Fibroblast of lung (primary cell): ENCODE results near the gene RNPEP.

Experiments
- CTCF ChIP-seq, 2 donors: IDR thresholded peaks in 1 of 2; conservative IDR thresholded peaks in 1 of 2; 1 replicate in 1 of 2; 2 replicates in 1 of 2; pipeline ENCODE4 v1.5.1; 2011 to 2012; ENCODE audit warnings: low read length in 2 of 2, control low read depth in 1 of 2, inconsistent platforms in 1 of 2, low read depth in 1 of 2, mild to moderate bottlenecking in 1 of 2
- EZH2 ChIP-seq: IDR thresholded peaks from 2 replicates; pipeline ENCODE4 v1.5.1; 2012; ENCODE audit warnings: low read length, control low read depth, mild to moderate bottlenecking; ENCODE audit errors: missing control alignments

GRCh38 chr1:202046748-202047708, 64.6 kb downstream of the RNPEP start:
- TF ChIP-seq CTCF (conservative IDR thresholded peaks at IDR 0.05 in 1 of 2, IDR thresholded peaks at IDR 0.05 in 1 of 2; ENCODE audit: low read depth in 1 of 2, low read length in 2 of 2) (no peak), EZH2 (no peak)
